MM.1S (cell line): ENCODE measurements around the gene CFAP61.

Experiments used
- EZH2 ChIP-seq: fragments of 300-600 bp; sonication (generic); optimal IDR thresholded peaks from 2 replicates; pipeline ENCODE3; 2017; ENCODE audit warnings: low read depth, mild to moderate bottlenecking, antibody characterized with exemption, low read length, mixed read lengths
- TF ChIP-seq, protein P1 (sequence below): fragments of 300-600 bp; sonication (generic); IDR thresholded peaks from 2 replicates; pipeline ENCODE4 v1.5.1; 2016; ENCODE audit warnings: antibody characterized with exemption, low read length, mixed read lengths

DNA sequence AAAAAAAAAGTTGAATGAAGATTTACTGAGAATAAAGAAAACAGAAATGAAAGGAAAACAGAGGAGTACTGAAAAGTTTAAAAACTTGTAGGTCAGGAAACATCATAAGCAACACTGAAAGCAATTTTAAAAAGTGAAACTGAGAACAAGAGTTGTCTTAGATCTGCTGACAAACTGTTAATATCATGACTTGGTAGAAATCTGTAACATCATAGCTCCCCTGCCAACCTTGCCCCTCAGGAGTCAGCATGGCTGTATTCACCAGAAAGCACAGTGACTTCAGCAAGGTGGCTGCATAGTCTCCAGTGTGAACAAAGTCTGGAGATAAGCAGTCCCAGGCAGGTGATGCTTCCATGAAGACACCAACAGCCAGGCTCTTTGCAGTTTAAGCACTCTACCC lies 29.8 kb upstream of the CFAP61 start:
- TF ChIP-seq, protein P1, sequence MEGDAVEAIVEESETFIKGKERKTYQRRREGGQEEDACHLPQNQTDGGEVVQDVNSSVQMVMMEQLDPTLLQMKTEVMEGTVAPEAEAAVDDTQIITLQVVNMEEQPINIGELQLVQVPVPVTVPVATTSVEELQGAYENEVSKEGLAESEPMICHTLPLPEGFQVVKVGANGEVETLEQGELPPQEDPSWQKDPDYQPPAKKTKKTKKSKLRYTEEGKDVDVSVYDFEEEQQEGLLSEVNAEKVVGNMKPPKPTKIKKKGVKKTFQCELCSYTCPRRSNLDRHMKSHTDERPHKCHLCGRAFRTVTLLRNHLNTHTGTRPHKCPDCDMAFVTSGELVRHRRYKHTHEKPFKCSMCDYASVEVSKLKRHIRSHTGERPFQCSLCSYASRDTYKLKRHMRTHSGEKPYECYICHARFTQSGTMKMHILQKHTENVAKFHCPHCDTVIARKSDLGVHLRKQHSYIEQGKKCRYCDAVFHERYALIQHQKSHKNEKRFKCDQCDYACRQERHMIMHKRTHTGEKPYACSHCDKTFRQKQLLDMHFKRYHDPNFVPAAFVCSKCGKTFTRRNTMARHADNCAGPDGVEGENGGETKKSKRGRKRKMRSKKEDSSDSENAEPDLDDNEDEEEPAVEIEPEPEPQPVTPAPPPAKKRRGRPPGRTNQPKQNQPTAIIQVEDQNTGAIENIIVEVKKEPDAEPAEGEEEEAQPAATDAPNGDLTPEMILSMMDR, result no peak
- no peak for TF ChIP-seq EZH2
